Chondrocyte (in vitro differentiated cells): Measurements from ENCODE around the gene SETD9. TPM values are rescaled to one million over a fixed set of nuclear protein-coding genes. Genes with fewer than 3 reads are reported as not detected.

Experiments
- DNase-seq: peaks from one replicate; pipeline ENCODE4 v3.0.0; 2021; ENCODE audit warnings: mixed read lengths, low spot score
- H3K27ac Mint-ChIP-seq: one replicate; pipeline ENCODE4 v1.8.0; 2021; ENCODE audit warnings: mild to moderate bottlenecking, moderate library complexity, mixed read lengths; ENCODE audit not compliant: unreplicated experiment
- H3K27me3 Mint-ChIP-seq: 2 replicates; pipeline ENCODE4 v1.8.0; 2021; ENCODE audit warnings: low read depth, mixed read lengths
- H3K36me3 Mint-ChIP-seq: 2 replicates; pipeline ENCODE4 v1.8.0; 2021; ENCODE audit warnings: low read depth, mixed read lengths
- H3K4me1 Mint-ChIP-seq: 2 replicates; pipeline ENCODE4 v1.8.0; 2021; ENCODE audit warnings: low read depth, mild to moderate bottlenecking, mixed read lengths
- H3K4me3 Mint-ChIP-seq: one replicate; pipeline ENCODE4 v1.8.0; 2021; ENCODE audit warnings: mild to moderate bottlenecking, moderate library complexity, mixed read lengths; ENCODE audit not compliant: unreplicated experiment
- H3K9me3 Mint-ChIP-seq: 2 replicates; pipeline ENCODE4 v1.8.0; 2021; ENCODE audit warnings: low read depth, mixed read lengths
- CTCF ChIP-seq: fragments of 200-600 bp; sonication (generic); IDR thresholded peaks from 2 replicates; pipeline ENCODE4 v1.5.0; 2021; ENCODE audit warnings: antibody characterized with exemption, mild to moderate bottlenecking, moderate library complexity
- long read RNA-seq: library from polyadenylated mRNA; stranded (forward); transcript quantifications from one replicate; pipeline ENCODE4 v2.0.0, GENCODE V29; 2021
- total RNA-seq: library from RNA; stranded (reverse); gene quantifications from 3 replicates; pipeline ENCODE4 v1.2.1, GENCODE V29; 2021

The SETD9 gene
- total RNA-seq = 8.5 to 11.2 TPM (median 8.7 TPM) in 3 replicates
- long read RNA-seq, partial matches to known transcripts = 0 of 6 reads
- long read RNA-seq, other reads (novel, unspliced or antisense) = 2 of 6 reads

GRCh38 chr5:56909294-56910209, at the start of gene SETD9:
Gene SETD9, plus strand, starts transcription at chr5:56909596. Its CDS starts 50 bp downstream, at chr5:56909646.
- Mint-ChIP-seq H3K27ac (peak within 1 kb of the TSS; percentile 96), H3K4me3 (peak within 1 kb of the TSS; percentile 88), H3K36me3 (peaks cover 5% of the 10 kb centered on the region), H3K4me1 (peaks cover 21% of the 10 kb centered on the region), H3K27me3 (no peaks in the 10 kb centered on the region), H3K9me3 (peaks cover 4% of the 10 kb centered on the region)
- DNase-seq = peak; percentile 99
- no peak for TF ChIP-seq CTCF

GRCh38 chr5:56861893-56862485, 47.4 kb upstream of the SETD9 start:
- Mint-ChIP-seq H3K4me1 (peaks cover 2% of the 10 kb centered on the region), H3K36me3 (peaks cover 13% of the 10 kb centered on the region), H3K27me3 (no peaks in the 10 kb centered on the region), H3K9me3 (no peaks in the 10 kb centered on the region), H3K27ac (no peak overlapping the region), H3K4me3 (no peak overlapping the region)
- DNase-seq = no peak
- TF ChIP-seq CTCF = no peak

GRCh38 chr5:56862909-56863308, 46.5 kb upstream of the SETD9 start:
- DNase-seq = no peak
- H3K9me3 Mint-ChIP-seq = no peaks in the 10 kb centered on the region
- no peaks in the 10 kb centered on the region for H3K27me3 Mint-ChIP-seq

GRCh38 chr5:56871777-56872176, 37.6 kb upstream of the SETD9 start:
- no peaks in the 10 kb centered on the region for H3K4me1 Mint-ChIP-seq
- TF ChIP-seq CTCF = no peak

More at GRCh38 chr5:56862909-56863308, 46.5 kb upstream of the SETD9 start:
- Mint-ChIP-seq H3K4me1 (peaks cover 2% of the 10 kb centered on the region), H3K27ac (no peak overlapping the region), H3K4me3 (no peak overlapping the region), H3K36me3 (peaks cover 13% of the 10 kb centered on the region)
- no peak for TF ChIP-seq CTCF

GRCh38 chr5:56873056-56873455, 36.3 kb upstream of the SETD9 start:
- H3K36me3 Mint-ChIP-seq = peaks cover 39% of the 10 kb centered on the region
- no peaks in the 10 kb centered on the region for H3K27me3 Mint-ChIP-seq
- no peaks in the 10 kb centered on the region for H3K4me1 Mint-ChIP-seq
- no peak for TF ChIP-seq CTCF
- H3K27ac Mint-ChIP-seq = no peak overlapping the region
- H3K9me3 Mint-ChIP-seq = no peaks in the 10 kb centered on the region
- DNase-seq = no peak
- H3K4me3 Mint-ChIP-seq = no peak overlapping the region

More at GRCh38 chr5:56871777-56872176, 37.6 kb upstream of the SETD9 start:
- peaks cover 38% of the 10 kb centered on the region for H3K36me3 Mint-ChIP-seq
- DNase-seq = no peak
- no peaks in the 10 kb centered on the region for H3K27me3 Mint-ChIP-seq
- no peak overlapping the region for H3K4me3 Mint-ChIP-seq
- no peak overlapping the region for H3K27ac Mint-ChIP-seq
- H3K9me3 Mint-ChIP-seq = no peaks in the 10 kb centered on the region
